ENCODE results near the gene SKIDA1.

The SKIDA1 gene

GRCh38 chr10:21492421-21492820 lies 33.1 kb downstream of the SKIDA1 start:
- no peak overlapping the region for H3K4me3 ChIP-seq (ENCODE audit: low read depth, low read length)
- no peak for DNase-seq (ENCODE audit: low read depth)
- TF ChIP-seq MYC (IDR thresholded peaks at IDR 0.05; ENCODE audit: low read depth, low read length) (no peak), POLR2A (IDR thresholded peaks at IDR 0.05; ENCODE audit: extremely low read depth, insufficient read length) (no peak), MAX (IDR thresholded peaks at IDR 0.05; ENCODE audit: low read depth, low read length) (no peak), CTCF (IDR thresholded peaks at IDR 0.05; ENCODE audit: low read depth, low read length) (no peak)

GRCh38 chr10:21490711-21491105 lies 34.8 kb downstream of the SKIDA1 start:
- TF ChIP-seq MYC (IDR thresholded peaks at IDR 0.05; ENCODE audit: low read depth, low read length) (no peak), POLR2A (IDR thresholded peaks at IDR 0.05; ENCODE audit: extremely low read depth, insufficient read length) (no peak), MAX (IDR thresholded peaks at IDR 0.05; ENCODE audit: low read depth, low read length) (no peak), CTCF (IDR thresholded peaks at IDR 0.05; ENCODE audit: low read depth, low read length) (no peak)
- no peak for DNase-seq (ENCODE audit: low read depth)
- no peak overlapping the region for H3K4me3 ChIP-seq (ENCODE audit: low read depth, low read length)

GRCh38 chr10:21490028-21490710 lies 35.3 kb downstream of the SKIDA1 start:
- TF ChIP-seq CTCF (IDR thresholded peaks at IDR 0.05; ENCODE audit: low read depth, low read length) (no peak), POLR2A (IDR thresholded peaks at IDR 0.05; ENCODE audit: extremely low read depth, insufficient read length) (no peak), MAX (IDR thresholded peaks at IDR 0.05; ENCODE audit: low read depth, low read length) (no peak), MYC (IDR thresholded peaks at IDR 0.05; ENCODE audit: low read depth, low read length) (no peak)
- DNase-seq (ENCODE audit: low read depth), result no peak
- no peak overlapping the region for H3K4me3 ChIP-seq (ENCODE audit: low read depth, low read length)

- TF ChIP-seq CTCF (IDR thresholded peaks at IDR 0.05; ENCODE audit: low read depth, low read length) (no peak), MAX (IDR thresholded peaks at IDR 0.05; ENCODE audit: low read depth, low read length) (no peak), POLR2A (IDR thresholded peaks at IDR 0.05; ENCODE audit: extremely low read depth, insufficient read length) (no peak), MYC (IDR thresholded peaks at IDR 0.05; ENCODE audit: low read depth, low read length) (no peak)
- DNase-seq (ENCODE audit: low read depth), result no peak
- H3K4me3 ChIP-seq (ENCODE audit: low read depth, low read length), result no peak overlapping the region
Measured at GRCh38 chr10:21488957-21489446, 36.5 kb downstream of the SKIDA1 start.

- no peak for DNase-seq (ENCODE audit: low read depth)
- H3K4me3 ChIP-seq (ENCODE audit: low read depth, low read length), result no peak overlapping the region
- TF ChIP-seq CTCF (IDR thresholded peaks at IDR 0.05; ENCODE audit: low read depth, low read length), result no peak
- TF ChIP-seq MAX (IDR thresholded peaks at IDR 0.05; ENCODE audit: low read depth, low read length), result no peak
- no peak for TF ChIP-seq POLR2A (IDR thresholded peaks at IDR 0.05; ENCODE audit: extremely low read depth, insufficient read length)
- TF ChIP-seq MYC (IDR thresholded peaks at IDR 0.05; ENCODE audit: low read depth, low read length), result no peak
Measured at GRCh38 chr10:21488246-21488956, 37.1 kb downstream of the SKIDA1 start.
